ENCODE data around the gene ICAM1.

ICAM1 gene, protein sequence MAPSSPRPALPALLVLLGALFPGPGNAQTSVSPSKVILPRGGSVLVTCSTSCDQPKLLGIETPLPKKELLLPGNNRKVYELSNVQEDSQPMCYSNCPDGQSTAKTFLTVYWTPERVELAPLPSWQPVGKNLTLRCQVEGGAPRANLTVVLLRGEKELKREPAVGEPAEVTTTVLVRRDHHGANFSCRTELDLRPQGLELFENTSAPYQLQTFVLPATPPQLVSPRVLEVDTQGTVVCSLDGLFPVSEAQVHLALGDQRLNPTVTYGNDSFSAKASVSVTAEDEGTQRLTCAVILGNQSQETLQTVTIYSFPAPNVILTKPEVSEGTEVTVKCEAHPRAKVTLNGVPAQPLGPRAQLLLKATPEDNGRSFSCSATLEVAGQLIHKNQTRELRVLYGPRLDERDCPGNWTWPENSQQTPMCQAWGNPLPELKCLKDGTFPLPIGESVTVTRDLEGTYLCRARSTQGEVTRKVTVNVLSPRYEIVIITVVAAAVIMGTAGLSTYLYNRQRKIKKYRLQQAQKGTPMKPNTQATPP

GRCh38 chr19:10270616-10271394, at the start of gene ICAM1:
Gene ICAM1, plus strand, starts transcription at chr19:10271120. Its CDS starts 40 bp downstream, at chr19:10271160.
- Mint-ChIP-seq H3K27ac (no peak within 1 kb of the TSS), H3K27me3 (ENCODE audit: low read depth) (peaks cover 79% of the 10 kb centered on the region)
- TF ChIP-seq CTCF (IDR thresholded peaks at IDR 0.05; ENCODE audit: unreplicated experiment in 3 of 3) = no peak

DNA sequence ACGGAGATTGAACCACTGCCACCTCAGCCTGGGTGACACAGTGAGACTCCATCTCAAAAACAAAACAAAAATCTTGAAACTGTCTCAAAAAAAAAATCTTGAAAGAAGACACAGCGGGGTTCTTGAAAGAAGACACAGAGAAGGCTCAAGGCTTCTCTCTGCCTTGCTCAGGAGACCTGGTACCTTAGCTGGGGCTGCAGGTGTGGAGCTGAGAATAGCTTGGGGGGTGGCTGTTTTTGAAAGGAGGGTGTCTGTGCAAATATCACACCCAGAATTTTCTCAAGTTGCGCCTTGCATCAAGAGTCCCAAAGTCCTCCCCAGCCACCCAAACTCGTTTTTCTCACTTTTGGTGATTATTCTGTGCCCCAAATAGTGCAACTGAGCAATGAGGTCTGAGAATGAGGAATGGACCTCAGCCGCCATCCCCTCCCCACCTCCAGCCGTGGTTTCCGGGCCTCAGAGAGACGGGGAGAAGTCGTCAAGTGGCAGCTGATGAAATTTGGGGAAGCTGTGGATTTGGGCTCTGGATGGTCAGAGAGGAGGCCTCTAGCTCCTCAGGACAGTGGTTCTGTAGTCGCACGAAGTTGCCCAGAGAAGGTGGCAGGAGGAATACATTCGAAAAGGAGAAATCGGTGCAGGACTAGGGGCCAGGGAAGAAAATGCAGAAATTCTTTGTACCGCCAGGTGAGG, 48.6 kb upstream of the ICAM1 start:
- no peak for TF ChIP-seq CTCF (IDR thresholded peaks at IDR 0.05; ENCODE audit: unreplicated experiment in 3 of 3)

More at GRCh38 chr19:10270616-10271394, at the start of gene ICAM1:
- Mint-ChIP-seq H3K9me3 (no peaks in the 10 kb centered on the region), H3K4me1 (no peaks in the 10 kb centered on the region), H3K4me3 (peak within 1 kb of the TSS; percentile 35 to 62 (median 47)), H3K36me3 (ENCODE audit: low read depth) (no peaks in the 10 kb centered on the region)

DNA sequence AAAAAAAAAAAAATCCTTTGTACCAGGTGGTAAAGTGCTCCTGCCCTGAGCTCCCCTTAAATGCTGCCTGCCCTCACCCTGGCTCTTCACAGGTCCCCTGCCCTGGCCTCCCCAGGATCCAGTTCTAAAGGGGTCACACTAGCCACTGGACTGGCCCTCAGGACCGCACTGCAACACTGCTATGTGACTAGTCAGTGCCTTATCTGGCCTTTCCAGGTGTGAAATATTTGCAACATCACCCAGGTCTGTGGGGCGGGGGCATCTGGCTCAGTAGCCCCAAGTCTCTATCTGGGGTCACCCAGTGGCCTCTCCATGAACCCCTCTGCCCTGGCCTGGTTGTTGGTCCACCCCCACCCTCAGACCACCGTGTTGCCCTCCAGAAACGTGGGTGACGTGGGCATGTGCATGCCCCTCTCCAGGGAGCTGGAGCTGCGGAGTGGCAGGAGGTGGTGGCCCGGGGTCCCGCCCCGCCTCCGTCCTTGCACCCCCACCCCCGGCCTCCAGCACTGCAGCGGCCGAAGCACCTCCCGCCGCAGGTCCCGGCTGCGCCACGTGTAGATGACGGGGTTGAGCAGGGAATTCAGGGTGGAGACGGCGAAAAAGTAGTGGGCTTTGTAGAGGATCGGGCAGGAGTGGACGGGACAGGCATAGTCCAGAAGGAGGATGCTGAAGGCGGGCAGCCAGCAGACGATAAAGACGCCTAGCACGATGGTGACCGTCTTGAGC, 47.3 kb upstream of the ICAM1 start:
- TF ChIP-seq CTCF (IDR thresholded peaks at IDR 0.05; ENCODE audit: unreplicated experiment in 3 of 3) = no peak
- H3K9me3 Mint-ChIP-seq = no peaks in the 10 kb centered on the region
- H3K4me1 Mint-ChIP-seq = peaks cover 8% of the 10 kb centered on the region

More for the DNA sequence above, 48.6 kb upstream of the ICAM1 start:
- no peak overlapping the region for H3K4me3 Mint-ChIP-seq
- no peaks in the 10 kb centered on the region for H3K27me3 Mint-ChIP-seq (ENCODE audit: low read depth)
- H3K27ac Mint-ChIP-seq = peak overlapping the region in 1 of 3 experiments; percentile 18
- H3K36me3 Mint-ChIP-seq (ENCODE audit: low read depth) = peaks cover 22% of the 10 kb centered on the region
- peaks cover 8% of the 10 kb centered on the region for H3K4me1 Mint-ChIP-seq
- no peaks in the 10 kb centered on the region for H3K9me3 Mint-ChIP-seq

DNA sequence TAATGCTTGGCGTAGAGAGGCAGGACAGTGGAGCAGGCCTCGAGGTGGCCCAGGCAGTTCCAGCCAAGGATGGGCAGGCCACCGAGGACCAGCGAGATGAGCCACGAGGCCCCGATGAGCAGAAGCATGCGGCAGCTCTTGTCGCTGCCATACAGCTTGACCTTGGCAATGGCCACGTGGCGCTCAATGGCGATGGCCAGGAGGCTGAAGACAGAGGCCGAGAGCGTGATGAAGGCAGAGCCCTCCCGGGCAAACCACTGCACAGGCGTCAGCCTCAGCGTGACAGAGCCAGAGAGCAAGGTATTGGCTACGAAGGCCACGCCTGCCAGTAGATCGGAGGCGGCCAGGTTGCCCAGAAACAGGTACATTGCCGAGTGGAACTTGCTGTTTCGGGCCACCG, 46.6 kb upstream of the ICAM1 start:
- no peak for TF ChIP-seq CTCF (IDR thresholded peaks at IDR 0.05; ENCODE audit: unreplicated experiment in 3 of 3)
- Mint-ChIP-seq H3K27ac (peak overlapping the region in 1 of 3 experiments; percentile 68), H3K36me3 (ENCODE audit: low read depth) (peaks cover 22% of the 10 kb centered on the region), H3K9me3 (no peaks in the 10 kb centered on the region), H3K4me1 (peaks cover 8% of the 10 kb centered on the region), H3K4me3 (no peak overlapping the region), H3K27me3 (ENCODE audit: low read depth) (no peaks in the 10 kb centered on the region)

More for the DNA sequence above, 47.3 kb upstream of the ICAM1 start:
- Mint-ChIP-seq H3K27me3 (ENCODE audit: low read depth) (no peaks in the 10 kb centered on the region), H3K27ac (peak overlapping the region in 1 of 3 experiments; percentile 68), H3K4me3 (peak overlapping the region in 1 of 3 experiments; percentile 3), H3K36me3 (ENCODE audit: low read depth) (peaks cover 22% of the 10 kb centered on the region)

DNA sequence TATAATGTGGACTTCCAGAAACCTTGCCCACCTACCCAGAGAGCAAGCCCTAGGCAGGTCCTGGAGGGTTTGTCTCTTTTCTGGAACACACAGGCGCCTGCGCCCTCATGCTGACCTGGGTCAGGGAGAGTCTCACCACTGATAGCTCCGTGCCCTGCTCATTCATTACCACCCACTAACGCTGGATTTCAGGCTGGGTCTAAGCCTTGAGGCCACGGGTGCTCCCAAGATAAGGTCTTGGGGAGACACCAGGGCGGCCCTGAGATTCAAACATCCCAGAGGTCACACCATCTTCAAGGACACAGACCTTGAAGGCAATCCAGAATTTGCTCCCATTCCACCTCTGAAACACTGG, 44.9 kb upstream of the ICAM1 start:
- H3K4me3 Mint-ChIP-seq = peak overlapping the region in 2 of 3 experiments; percentile 62 to 71
- no peaks in the 10 kb centered on the region for H3K27me3 Mint-ChIP-seq (ENCODE audit: low read depth)
- peaks cover 22% of the 10 kb centered on the region for H3K36me3 Mint-ChIP-seq (ENCODE audit: low read depth)
- no peak for TF ChIP-seq CTCF (IDR thresholded peaks at IDR 0.05; ENCODE audit: unreplicated experiment in 3 of 3)
- H3K4me1 Mint-ChIP-seq = peaks cover 14% of the 10 kb centered on the region
- H3K27ac Mint-ChIP-seq = peak overlapping the region; percentile 92 to 97 (median 93)
- no peaks in the 10 kb centered on the region for H3K9me3 Mint-ChIP-seq
